HG03280 (cell line): Measurements from ENCODE around the gene TUB.

Experiments
- ATAC-seq: cut with Tn5 transposase; IDR thresholded peaks from one replicate; pipeline ENCODE4 v1.9.1; 2021; ENCODE audit warnings: mild to moderate bottlenecking, moderate library complexity; ENCODE audit not compliant: unreplicated experiment

The TUB gene

GRCh38 chr11:8103909-8104308 lies 22.9 kb downstream of the TUB start:
- no peak for ATAC-seq

- ATAC-seq: no peak
These were observed 24.1 kb downstream of the TUB start for GRCh38 chr11:8105133-8105532.

- no peak for ATAC-seq
These were observed 24.7 kb downstream of the TUB start for GRCh38 chr11:8105666-8106065.

- no peak for ATAC-seq
These were observed 25.7 kb downstream of the TUB start for GRCh38 chr11:8106679-8107078.

- no peak for ATAC-seq
These were observed 26.6 kb downstream of the TUB start for GRCh38 chr11:8107642-8108041.

- ATAC-seq: no peak
These were observed 27.4 kb downstream of the TUB start for GRCh38 chr11:8108421-8108820.

- no peak for ATAC-seq
These were observed 28.7 kb downstream of the TUB start for GRCh38 chr11:8109675-8110074.

GRCh38 chr11:8110396-8110795 lies 29.4 kb downstream of the TUB start:
- ATAC-seq: no peak

- no peak for ATAC-seq
These were observed 30.6 kb downstream of the TUB start for GRCh38 chr11:8111636-8112035.

GRCh38 chr11:8122173-8122764 lies 41.3 kb downstream of the TUB start:
- no peak for ATAC-seq

GRCh38 chr11:8126649-8127289 lies 45.8 kb downstream of the TUB start:
- no peak for ATAC-seq

GRCh38 chr11:8127447-8127846 lies 46.4 kb downstream of the TUB start:
- ATAC-seq: no peak

- no peak for ATAC-seq
These were observed 57.5 kb downstream of the TUB start for GRCh38 chr11:8138526-8138925.

- no peak for ATAC-seq
These were observed 68.7 kb downstream of the TUB start for GRCh38 chr11:8149726-8150125.
